Suprapubic skin (tissue), 4 donors: ENCODE data around the gene ZNF592. TPM values are rescaled to one million over a fixed set of nuclear protein-coding genes. Genes with fewer than 3 reads are reported as not detected.

Experiments used
- DNase-seq, 2 donors: peaks; one replicate each; pipeline ENCODE4 v3.0.0-alpha.2; 2019; ENCODE audit warnings: low spot score in 2 of 2
- H3K27ac ChIP-seq: fragments of 200-600 bp; sonication (generic); one replicate; pipeline ENCODE4 v1.5.1; 2019
- H3K27me3 ChIP-seq: fragments of 200-600 bp; sonication (generic); one replicate; pipeline ENCODE4 v1.5.1; 2019
- H3K36me3 ChIP-seq: fragments of 200-600 bp; sonication (generic); one replicate; pipeline ENCODE4 v1.5.1; 2019
- H3K4me1 ChIP-seq: fragments of 200-600 bp; sonication (generic); one replicate; pipeline ENCODE4 v1.5.1; 2019
- H3K4me3 ChIP-seq: fragments of 200-600 bp; sonication (generic); one replicate; pipeline ENCODE4 v1.5.1; 2019; ENCODE audit warnings: mild to moderate bottlenecking
- H3K9me3 ChIP-seq: fragments of 200-600 bp; sonication (generic); one replicate; pipeline ENCODE4 v1.5.1; 2019
- EP300 ChIP-seq: sonication (generic); formaldehyde crosslinking; IDR thresholded peaks from one replicate; pipeline ENCODE4 v1.6.1; 2017; ENCODE audit warnings: antibody characterized with exemption
- POLR2A ChIP-seq, 2 donors: fragments of 450-650 bp; IDR thresholded peaks; one replicate each; pipeline ENCODE4 v1.6.1; 2017; ENCODE audit warnings: antibody characterized with exemption in 2 of 2, mild to moderate bottlenecking in 2 of 2, moderate library complexity in 2 of 2
- POLR2AphosphoS5 ChIP-seq, 3 donors: sonication (generic); formaldehyde crosslinking; IDR thresholded peaks; one replicate each; pipeline ENCODE4 v1.6.1; 2017; ENCODE audit warnings: antibody characterized with exemption in 3 of 3
- WGBS: methylation state at CpG from one replicate; pipeline ENCODE4 v1.1.5; 2018; 5-methylcytosine and 5-hydroxymethylcytosine counted together
- total RNA-seq, 4 donors: library from RNA; depleted of rRNA; stranded (reverse); fragments of >200 nt; gene quantifications; one replicate each; pipeline ENCODE4 v1.1.0, GENCODE V29; 2016
- TF ChIP-seq, protein P1 (sequence below), 2 donors: fragments of 200-600 bp in 1 of 2; fragments of 450-650 bp in 1 of 2; sonication (generic) in 1 of 2; IDR thresholded peaks; one replicate each; pipeline ENCODE4 v1.5.1; 2016 to 2019; ENCODE audit warnings: antibody characterized with exemption in 2 of 2, mild to moderate bottlenecking in 1 of 2, moderate library complexity in 1 of 2

Gene ZNF592
- total RNA-seq, 4 donors from 2014 or later = 23.1 to 37.2 (median 30.7) TPM

- TF ChIP-seq POLR2AphosphoS5 (IDR thresholded peaks at IDR 0.05) (no peak), POLR2A (IDR thresholded peaks at IDR 0.05) (no peak), EP300 (no peak)
- TF ChIP-seq, protein P1, sequence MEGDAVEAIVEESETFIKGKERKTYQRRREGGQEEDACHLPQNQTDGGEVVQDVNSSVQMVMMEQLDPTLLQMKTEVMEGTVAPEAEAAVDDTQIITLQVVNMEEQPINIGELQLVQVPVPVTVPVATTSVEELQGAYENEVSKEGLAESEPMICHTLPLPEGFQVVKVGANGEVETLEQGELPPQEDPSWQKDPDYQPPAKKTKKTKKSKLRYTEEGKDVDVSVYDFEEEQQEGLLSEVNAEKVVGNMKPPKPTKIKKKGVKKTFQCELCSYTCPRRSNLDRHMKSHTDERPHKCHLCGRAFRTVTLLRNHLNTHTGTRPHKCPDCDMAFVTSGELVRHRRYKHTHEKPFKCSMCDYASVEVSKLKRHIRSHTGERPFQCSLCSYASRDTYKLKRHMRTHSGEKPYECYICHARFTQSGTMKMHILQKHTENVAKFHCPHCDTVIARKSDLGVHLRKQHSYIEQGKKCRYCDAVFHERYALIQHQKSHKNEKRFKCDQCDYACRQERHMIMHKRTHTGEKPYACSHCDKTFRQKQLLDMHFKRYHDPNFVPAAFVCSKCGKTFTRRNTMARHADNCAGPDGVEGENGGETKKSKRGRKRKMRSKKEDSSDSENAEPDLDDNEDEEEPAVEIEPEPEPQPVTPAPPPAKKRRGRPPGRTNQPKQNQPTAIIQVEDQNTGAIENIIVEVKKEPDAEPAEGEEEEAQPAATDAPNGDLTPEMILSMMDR (IDR thresholded peaks at IDR 0.05) = no peak
- 90% methylated on average over 5 of the region's 5 CpGs for WGBS
- H3K4me1 ChIP-seq = no peaks in the 10 kb centered on the region
- no peaks in the 10 kb centered on the region for H3K27me3 ChIP-seq
- no peak overlapping the region for H3K27ac ChIP-seq
- no peaks in the 10 kb centered on the region for H3K9me3 ChIP-seq
- DNase-seq = peak in 1 of 2 donors; percentile 9
- H3K36me3 ChIP-seq = no peaks in the 10 kb centered on the region
- H3K4me3 ChIP-seq = no peak overlapping the region
Observed at GRCh38 chr15:84736375-84736774, 12.0 kb upstream of the ZNF592 start.

- H3K27me3 ChIP-seq = no peaks in the 10 kb centered on the region
- no peak for DNase-seq
- H3K36me3 ChIP-seq = no peaks in the 10 kb centered on the region
- H3K9me3 ChIP-seq = no peaks in the 10 kb centered on the region
- H3K4me1 ChIP-seq = no peaks in the 10 kb centered on the region
- H3K27ac ChIP-seq = no peak overlapping the region
- H3K4me3 ChIP-seq = no peak overlapping the region
- 34% methylated on average over 2 of the region's 2 CpGs for WGBS
- TF ChIP-seq POLR2A (IDR thresholded peaks at IDR 0.05) (no peak), POLR2AphosphoS5 (IDR thresholded peaks at IDR 0.05) (no peak), EP300 (no peak)
- TF ChIP-seq, protein P1 (IDR thresholded peaks at IDR 0.05) = no peak
Observed at GRCh38 chr15:84737005-84737404, 11.4 kb upstream of the ZNF592 start.

DNA sequence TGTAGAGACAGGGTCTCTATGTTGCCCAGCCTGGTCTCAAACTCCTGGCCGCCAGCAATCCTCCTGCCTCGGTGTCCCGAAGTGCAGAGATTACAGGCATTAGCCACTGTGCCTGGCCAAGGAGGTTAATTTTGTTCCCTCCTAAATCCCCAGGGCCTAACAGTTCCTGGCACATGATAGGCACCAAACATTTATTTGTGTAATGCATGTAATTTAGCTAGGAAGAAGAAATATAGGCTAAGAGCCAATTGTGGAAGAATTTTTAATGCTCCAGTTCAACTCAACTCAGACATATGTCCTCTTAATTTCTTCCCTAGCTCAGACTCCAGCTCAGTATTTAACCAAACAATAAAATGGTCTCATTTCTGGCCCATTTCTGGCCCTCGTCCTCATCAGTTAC lies 7.7 kb upstream of the ZNF592 start:
- TF ChIP-seq POLR2A (IDR thresholded peaks at IDR 0.05) (no peak), POLR2AphosphoS5 (IDR thresholded peaks at IDR 0.05) (no peak), EP300 (no peak)
- TF ChIP-seq, protein P1 (IDR thresholded peaks at IDR 0.05) = no peak
- Histone ChIP-seq H3K9me3 (no peaks in the 10 kb centered on the region), H3K4me3 (no peak overlapping the region), H3K27me3 (no peaks in the 10 kb centered on the region), H3K36me3 (no peaks in the 10 kb centered on the region), H3K4me1 (peaks cover 4% of the 10 kb centered on the region), H3K27ac (no peak overlapping the region)
- no peak for DNase-seq
- WGBS = 84% methylated on average over 4 of the region's 4 CpGs

DNA sequence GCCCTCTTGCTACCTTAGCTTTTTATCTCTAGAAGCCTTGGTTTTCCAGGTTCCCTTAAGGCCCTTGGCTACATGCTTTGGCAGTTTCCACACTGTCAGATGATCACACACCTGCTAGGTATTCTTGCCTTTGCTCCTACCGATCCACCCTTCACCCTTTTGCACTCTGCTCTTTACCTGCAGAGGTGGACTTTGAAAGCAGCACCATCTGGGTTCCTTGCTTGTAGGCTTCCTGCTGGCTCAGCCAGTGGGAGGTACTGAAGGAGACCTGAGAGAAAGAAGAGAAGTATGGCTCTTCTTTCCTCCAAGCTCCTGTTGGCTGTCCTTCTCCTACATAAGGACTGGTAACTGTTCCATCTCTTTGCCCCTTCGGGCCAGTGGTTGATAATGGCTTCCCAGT lies 7.3 kb upstream of the ZNF592 start:
- peaks cover 6% of the 10 kb centered on the region for H3K4me1 ChIP-seq
- H3K4me3 ChIP-seq = no peak overlapping the region
- H3K27ac ChIP-seq = no peak overlapping the region
- no peak for DNase-seq
- H3K27me3 ChIP-seq = no peaks in the 10 kb centered on the region
- no peaks in the 10 kb centered on the region for H3K9me3 ChIP-seq
- TF ChIP-seq POLR2AphosphoS5 (IDR thresholded peaks at IDR 0.05) = no peak
- no peak for TF ChIP-seq POLR2A (IDR thresholded peaks at IDR 0.05)
- no peak for TF ChIP-seq EP300
- TF ChIP-seq, protein P1 (IDR thresholded peaks at IDR 0.05) = no peak
- 74% methylated on average over 2 of the region's 2 CpGs for WGBS
- H3K36me3 ChIP-seq = no peaks in the 10 kb centered on the region

DNA sequence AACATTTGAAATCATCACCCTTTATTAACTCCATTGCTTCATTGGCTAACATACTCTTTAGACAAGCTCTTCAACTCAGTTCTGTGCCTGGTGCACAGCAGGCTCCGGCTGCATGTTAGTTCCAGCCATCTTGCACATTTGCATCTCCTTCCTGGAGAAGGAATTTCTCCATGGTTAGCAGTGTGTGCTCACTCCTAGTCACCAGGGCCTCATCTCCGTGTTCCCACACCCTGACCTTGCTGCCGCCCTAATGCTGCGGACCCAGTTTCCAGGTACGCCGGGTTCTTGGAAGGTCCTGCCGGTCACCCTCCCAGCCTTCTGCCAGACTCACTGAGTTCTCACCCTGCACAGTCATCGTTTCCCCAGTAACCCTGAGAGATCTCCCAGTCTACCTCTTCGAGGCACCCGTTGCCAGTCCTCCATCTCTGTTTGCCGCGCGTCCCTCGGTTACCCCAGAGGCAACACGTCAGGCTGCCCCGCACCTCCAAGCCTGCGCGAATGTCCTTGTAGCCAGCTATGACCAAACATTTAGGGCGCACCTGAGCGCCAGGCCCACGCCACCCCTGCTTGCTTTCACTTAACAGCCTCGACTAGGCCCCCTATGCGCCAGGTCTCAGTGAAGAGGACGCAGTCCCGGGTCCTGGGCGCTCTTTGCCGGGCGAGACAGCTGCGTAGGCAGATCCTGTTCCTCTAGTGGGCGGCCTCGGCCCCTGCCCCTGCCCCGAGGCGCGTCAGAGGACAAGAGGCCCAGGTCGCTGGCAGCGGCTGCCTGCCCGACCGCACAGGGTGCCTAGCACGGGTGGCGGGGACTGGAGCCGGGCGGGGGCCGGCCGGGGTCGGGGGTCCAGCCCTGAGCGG lies 747 bp upstream of the ZNF592 start:
- Histone ChIP-seq H3K27me3 (no peaks in the 10 kb centered on the region), H3K9me3 (no peaks in the 10 kb centered on the region), H3K4me3 (peak overlapping the region; percentile 88), H3K4me1 (peaks cover 47% of the 10 kb centered on the region), H3K27ac (peak overlapping the region; percentile 100), H3K36me3 (no peaks in the 10 kb centered on the region)
- peak in 1 of 3 donors; percentile 35 for TF ChIP-seq POLR2AphosphoS5 (IDR thresholded peaks at IDR 0.05)
- no peak for TF ChIP-seq EP300
- TF ChIP-seq, protein P1 (IDR thresholded peaks at IDR 0.05) = no peak
- peak; percentile 6 to 18 for TF ChIP-seq POLR2A (IDR thresholded peaks at IDR 0.05)
- peak; percentile 87 to 89 for DNase-seq
- under 1% methylated on average over 26 of the region's 46 CpGs for WGBS
